DND-41 (cell line): ENCODE data around the gene ZFC3H1.

Source experiments
- ATAC-seq: fragments of 200-7000 bp; cut with Tn5 transposase; 3 replicates; pipeline ENCODE4 v1.9.1; 2021; ENCODE audit warnings: low read depth; ENCODE audit not compliant: insufficient read depth
- DNase-seq: peaks from one replicate; pipeline ENCODE4 v3.0.0-alpha.2; 2020
- H2AFZ ChIP-seq: 2 replicates; pipeline ENCODE4 v1.6.0; 2012; ENCODE audit warnings: low read depth, low read length
- H3K27ac ChIP-seq: 2 replicates; pipeline ENCODE4 v1.5.1; 2012; ENCODE audit warnings: low read length, inconsistent platforms
- H3K27me3 ChIP-seq: fragments of 200-600 bp; sonication (generic); 2 replicates; pipeline ENCODE4 v1.6.0; 2012; ENCODE audit warnings: low read length, mild to moderate bottlenecking, inconsistent platforms; ENCODE audit not compliant: insufficient read depth, poor library complexity
- H3K36me3 ChIP-seq: 2 replicates; pipeline ENCODE4 v1.5.1; 2012; ENCODE audit warnings: low read length, inconsistent platforms; ENCODE audit not compliant: insufficient read depth
- H3K4me1 ChIP-seq: 2 replicates; pipeline ENCODE4 v1.5.1; 2012; ENCODE audit warnings: mild to moderate bottlenecking, low read length; ENCODE audit not compliant: insufficient read depth
- H3K4me2 ChIP-seq: 2 replicates; pipeline ENCODE4 v1.6.0; 2012; ENCODE audit warnings: mild to moderate bottlenecking, moderate library complexity, low read length, inconsistent platforms; ENCODE audit not compliant: insufficient read depth
- H3K4me3 ChIP-seq, 2 experiments: fragments of 200-600 bp in 1 of 2; shearing (Covaris generic) in 1 of 2; 2 replicates each; pipeline ENCODE4 v1.5.1; 2012 to 2016; ENCODE audit warnings: inconsistent platforms in 2 of 2, low read length in 2 of 2, mild to moderate bottlenecking in 2 of 2, low read depth in 1 of 2, moderate library complexity in 1 of 2
- H3K79me2 ChIP-seq: 2 replicates; pipeline ENCODE4 v1.6.0; 2012; ENCODE audit warnings: low read length, inconsistent platforms; ENCODE audit not compliant: insufficient read depth
- H3K9ac ChIP-seq: 2 replicates; pipeline ENCODE4 v1.6.0; 2012; ENCODE audit warnings: low read depth, mild to moderate bottlenecking, inconsistent platforms, low read length, moderate library complexity
- H3K9me3 ChIP-seq: 2 replicates; pipeline ENCODE4 v1.5.1; 2012; ENCODE audit warnings: low read length, moderate library complexity, mild to moderate bottlenecking, inconsistent platforms; ENCODE audit not compliant: insufficient read depth, severe bottlenecking
- H4K20me1 ChIP-seq: 2 replicates; pipeline ENCODE4 v1.6.0; 2012; ENCODE audit warnings: low read length; ENCODE audit not compliant: insufficient read depth
- EZH2 ChIP-seq: IDR thresholded peaks from 3 replicates; pipeline ENCODE4 v1.6.1; 2012; ENCODE audit warnings: borderline replicate concordance, low read depth, mild to moderate bottlenecking, moderate library complexity, low read length, inconsistent platforms; ENCODE audit not compliant: severe bottlenecking
- TF ChIP-seq, protein P1 (sequence below): IDR thresholded peaks from 2 replicates; pipeline ENCODE4 v1.5.1; 2012; ENCODE audit warnings: borderline replicate concordance, low read length, moderate library complexity, mild to moderate bottlenecking; ENCODE audit not compliant: poor library complexity, severe bottlenecking; ENCODE audit errors: extremely low read depth

The ZFC3H1 gene

GRCh38 chr12:71589478-71589881, 74.2 kb downstream of the ZFC3H1 start:
- no peak for ATAC-seq
- no peaks in the 10 kb centered on the region for H4K20me1 ChIP-seq
- no peaks in the 10 kb centered on the region for H3K9me3 ChIP-seq
- H3K4me2 ChIP-seq = no peak overlapping the region
- DNase-seq = no peak
- H3K36me3 ChIP-seq = no peaks in the 10 kb centered on the region
- H3K27ac ChIP-seq = no peak overlapping the region
- peaks cover 3% of the 10 kb centered on the region for H3K27me3 ChIP-seq
- H3K4me3 ChIP-seq = no peak overlapping the region
- no peaks in the 10 kb centered on the region for H3K79me2 ChIP-seq
- TF ChIP-seq, protein P1, sequence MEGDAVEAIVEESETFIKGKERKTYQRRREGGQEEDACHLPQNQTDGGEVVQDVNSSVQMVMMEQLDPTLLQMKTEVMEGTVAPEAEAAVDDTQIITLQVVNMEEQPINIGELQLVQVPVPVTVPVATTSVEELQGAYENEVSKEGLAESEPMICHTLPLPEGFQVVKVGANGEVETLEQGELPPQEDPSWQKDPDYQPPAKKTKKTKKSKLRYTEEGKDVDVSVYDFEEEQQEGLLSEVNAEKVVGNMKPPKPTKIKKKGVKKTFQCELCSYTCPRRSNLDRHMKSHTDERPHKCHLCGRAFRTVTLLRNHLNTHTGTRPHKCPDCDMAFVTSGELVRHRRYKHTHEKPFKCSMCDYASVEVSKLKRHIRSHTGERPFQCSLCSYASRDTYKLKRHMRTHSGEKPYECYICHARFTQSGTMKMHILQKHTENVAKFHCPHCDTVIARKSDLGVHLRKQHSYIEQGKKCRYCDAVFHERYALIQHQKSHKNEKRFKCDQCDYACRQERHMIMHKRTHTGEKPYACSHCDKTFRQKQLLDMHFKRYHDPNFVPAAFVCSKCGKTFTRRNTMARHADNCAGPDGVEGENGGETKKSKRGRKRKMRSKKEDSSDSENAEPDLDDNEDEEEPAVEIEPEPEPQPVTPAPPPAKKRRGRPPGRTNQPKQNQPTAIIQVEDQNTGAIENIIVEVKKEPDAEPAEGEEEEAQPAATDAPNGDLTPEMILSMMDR = no peak
- no peak for TF ChIP-seq EZH2
- H2AFZ ChIP-seq = no peak overlapping the region
- no peaks in the 10 kb centered on the region for H3K4me1 ChIP-seq
- no peak overlapping the region for H3K9ac ChIP-seq

- no peaks in the 10 kb centered on the region for H3K4me1 ChIP-seq
- no peak for DNase-seq
- no peak overlapping the region for H3K4me2 ChIP-seq
- no peaks in the 10 kb centered on the region for H3K9me3 ChIP-seq
- no peaks in the 10 kb centered on the region for H3K79me2 ChIP-seq
- peaks cover 3% of the 10 kb centered on the region for H3K27me3 ChIP-seq
- no peak overlapping the region for H3K9ac ChIP-seq
- TF ChIP-seq, protein P1 = no peak
- no peak for TF ChIP-seq EZH2
- no peaks in the 10 kb centered on the region for H4K20me1 ChIP-seq
- no peak overlapping the region for H3K4me3 ChIP-seq
- no peak overlapping the region for H2AFZ ChIP-seq
- H3K27ac ChIP-seq = no peak overlapping the region
- H3K36me3 ChIP-seq = no peaks in the 10 kb centered on the region
- no peak for ATAC-seq
Observed at GRCh38 chr12:71587012-71587411, 76.6 kb downstream of the ZFC3H1 start.

DNA sequence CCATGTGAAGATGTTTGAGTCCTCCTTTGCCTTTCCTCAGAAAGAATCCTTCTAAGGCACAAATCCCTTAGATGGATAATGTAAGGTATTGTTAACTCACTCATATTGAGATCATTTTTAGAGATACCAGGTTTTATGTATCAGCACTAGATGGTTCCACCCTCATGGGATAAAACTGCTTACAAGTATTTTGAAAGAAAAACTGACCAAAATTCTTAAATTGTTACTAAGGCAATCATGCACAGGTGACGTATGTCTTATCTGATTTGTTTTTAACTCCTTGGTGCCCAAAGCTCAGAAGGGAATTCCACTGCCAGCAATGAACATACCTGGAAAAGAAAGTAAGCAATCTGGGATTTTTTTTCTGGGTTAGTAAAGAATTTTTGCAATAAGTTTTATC, 78.4 kb downstream of the ZFC3H1 start:
- Histone ChIP-seq H3K4me3 (no peak overlapping the region), H3K9ac (no peak overlapping the region)
- ATAC-seq = no peak

More for the DNA sequence above, 78.4 kb downstream of the ZFC3H1 start:
- Histone ChIP-seq H3K36me3 (no peaks in the 10 kb centered on the region), H4K20me1 (no peaks in the 10 kb centered on the region), H3K4me2 (no peak overlapping the region), H2AFZ (no peak overlapping the region), H3K4me1 (no peaks in the 10 kb centered on the region), H3K9me3 (no peaks in the 10 kb centered on the region), H3K27me3 (peaks cover 6% of the 10 kb centered on the region), H3K27ac (no peak overlapping the region), H3K79me2 (no peaks in the 10 kb centered on the region)
- TF ChIP-seq, protein P1 = no peak
- no peak for TF ChIP-seq EZH2
- DNase-seq = no peak
